Thymus (tissue), 11 donors: ENCODE data around the gene OVOL3. TPM values are rescaled to one million over a fixed set of nuclear protein-coding genes. Genes with fewer than 3 reads are reported as not detected.
"Not testable (repeated sequence)": the region's sequence is repeated elsewhere in the genome, so short reads cannot be mapped to it uniquely, and the experiment has no call there.

ENCODE experiments used
- DNase-seq, 9 donors: peaks; one replicate each; pipeline ENCODE4 v3.0.0-alpha.2; 2013; ENCODE audit warnings: low spot score in 9 of 9, low read depth in 6 of 9, missing footprints in 1 of 9
- H3K27ac ChIP-seq, 2 donors: one replicate each; pipeline ENCODE4 v1.5.1; 2013; ENCODE audit warnings: control low read depth in 1 of 2, low read depth in 1 of 2, low read length in 1 of 2, mild to moderate bottlenecking in 1 of 2, moderate library complexity in 1 of 2
- H3K27me3 ChIP-seq, 2 donors: one replicate each; pipeline ENCODE4 v1.5.1; 2013; ENCODE audit warnings: low read length in 1 of 2; ENCODE audit not compliant: control insufficient read depth in 2 of 2, insufficient read depth in 1 of 2
- H3K36me3 ChIP-seq, 2 donors: one replicate each; pipeline ENCODE4 v1.5.1; 2013; ENCODE audit warnings: low read length in 1 of 2, mild to moderate bottlenecking in 1 of 2, moderate library complexity in 1 of 2; ENCODE audit not compliant: control insufficient read depth in 2 of 2, insufficient read depth in 2 of 2
- H3K4me1 ChIP-seq, 2 donors: one replicate each; pipeline ENCODE4 v1.5.1; 2013; ENCODE audit warnings: low read length in 2 of 2; ENCODE audit not compliant: control insufficient read depth in 2 of 2, insufficient read depth in 2 of 2
- H3K4me3 ChIP-seq, 2 donors: one replicate each; pipeline ENCODE4 v1.5.1; 2013; ENCODE audit warnings: low read length in 2 of 2, control low read depth in 1 of 2, mild to moderate bottlenecking in 1 of 2
- H3K9me3 ChIP-seq, 2 donors: one replicate each; pipeline ENCODE4 v1.5.1; 2013; ENCODE audit warnings: low read length in 1 of 2, mild to moderate bottlenecking in 1 of 2; ENCODE audit not compliant: control insufficient read depth in 2 of 2, insufficient read depth in 1 of 2
- WGBS: extraction: QIAGEN DNeasy Blood & Tissue Kit; methylation state at CpG from one replicate; pipeline ENCODE4 v1.1.7; 2013; 5-methylcytosine and 5-hydroxymethylcytosine counted together
- polyA plus RNA-seq: library from polyadenylated mRNA; stranded (reverse); fragments of 200-250 nt; gene quantifications from one replicate; pipeline ENCODE4 v1.2.3, GENCODE V29; 2013
- total RNA-seq: library from RNA; stranded (reverse); fragments of 120-200 nt; gene quantifications from one replicate; pipeline ENCODE4 v1.2.4, GENCODE V29; 2013
- donor health status: healthy.

OVOL3 gene
- total and polyA plus RNA-seq, 2 donors: 0.11 TPM; not detected in 1

DNA sequence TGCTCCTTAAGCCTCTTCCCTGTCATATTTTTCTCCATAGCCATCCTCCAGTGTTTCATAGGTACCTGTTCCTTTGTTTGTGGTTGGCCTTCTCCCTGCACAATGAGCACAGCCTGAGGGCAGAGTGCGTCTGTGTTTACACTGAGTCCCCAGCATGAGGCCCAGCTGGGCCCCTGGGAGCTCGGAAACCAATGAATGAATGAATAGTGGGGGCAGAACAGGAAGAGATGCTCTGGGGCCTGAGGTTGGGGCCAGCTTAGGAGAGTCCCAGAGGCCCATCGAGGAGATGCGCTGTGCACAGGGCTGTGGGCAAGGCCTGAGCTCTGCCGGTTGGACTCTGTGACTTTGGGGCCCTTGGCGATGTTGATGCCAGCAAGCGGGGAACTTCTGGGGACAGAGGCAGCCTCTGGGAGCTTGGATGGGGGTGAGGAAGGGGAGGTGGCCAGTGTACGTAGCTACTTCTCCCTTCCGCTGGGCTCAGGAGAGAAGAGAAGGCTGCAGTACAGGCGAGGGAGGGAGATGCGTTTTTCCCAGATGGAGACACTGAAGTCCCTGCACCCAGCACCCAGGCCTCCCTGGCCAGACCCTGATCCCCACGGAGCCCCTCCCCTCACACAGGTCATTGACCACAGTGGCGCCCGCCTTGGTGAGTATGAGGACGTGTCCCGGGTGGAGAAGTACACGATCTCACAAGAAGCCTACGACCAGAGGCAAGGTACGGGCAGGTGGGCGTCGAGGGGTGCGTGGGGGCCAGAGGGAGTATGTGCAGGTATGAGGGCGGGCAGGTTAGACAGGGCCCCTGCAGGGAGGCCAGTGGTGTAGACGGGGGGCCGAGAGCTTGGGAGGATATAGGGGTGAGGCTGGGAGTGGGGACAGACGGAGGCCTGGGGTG, 9.4 kb downstream of the OVOL3 start:
- no peaks in the 10 kb centered on the region for H3K9me3 ChIP-seq
- WGBS: 95% methylated on average over 26 of the region's 26 CpGs
- H3K36me3 ChIP-seq: peaks cover 17 to 54% of the 10 kb centered on the region in 2 donors
- peaks cover 7% of the 10 kb centered on the region in 2 donors for H3K4me1 ChIP-seq
- DNase-seq: no peak
- no peaks in the 10 kb centered on the region for H3K27me3 ChIP-seq
- no peak overlapping the region for H3K4me3 ChIP-seq
- H3K27ac ChIP-seq: no peak overlapping the region

DNA sequence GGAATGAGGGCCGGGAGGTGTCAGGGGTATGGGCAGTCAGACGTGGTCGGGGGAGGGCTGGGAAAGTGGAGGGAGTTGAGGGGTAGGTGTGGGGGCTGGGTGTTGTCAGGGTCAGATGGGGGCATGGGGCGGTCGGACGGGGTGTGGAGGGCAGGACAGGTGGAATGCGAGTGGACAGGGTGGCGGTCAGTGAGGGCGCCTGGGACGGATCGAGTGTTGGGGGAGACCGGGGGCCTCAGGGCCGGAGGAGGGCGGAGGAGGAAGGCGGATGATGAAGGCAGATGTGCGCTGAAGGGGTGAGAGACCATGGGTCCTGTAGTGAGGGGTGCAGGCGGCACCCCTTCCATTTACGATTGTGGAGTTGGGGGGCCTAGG, 10.0 kb downstream of the OVOL3 start:
- H3K36me3 ChIP-seq: peaks cover 19 to 60% of the 10 kb centered on the region in 2 donors
- 97% methylated on average over 18 of the region's 18 CpGs for WGBS
- no peak for DNase-seq
- no peaks in the 10 kb centered on the region for H3K27me3 ChIP-seq
- H3K4me1 ChIP-seq: peaks cover 5% of the 10 kb centered on the region in 2 donors
- H3K9me3 ChIP-seq: no peaks in the 10 kb centered on the region
- H3K27ac ChIP-seq: no peak overlapping the region
- H3K4me3 ChIP-seq: no peak overlapping the region

DNA sequence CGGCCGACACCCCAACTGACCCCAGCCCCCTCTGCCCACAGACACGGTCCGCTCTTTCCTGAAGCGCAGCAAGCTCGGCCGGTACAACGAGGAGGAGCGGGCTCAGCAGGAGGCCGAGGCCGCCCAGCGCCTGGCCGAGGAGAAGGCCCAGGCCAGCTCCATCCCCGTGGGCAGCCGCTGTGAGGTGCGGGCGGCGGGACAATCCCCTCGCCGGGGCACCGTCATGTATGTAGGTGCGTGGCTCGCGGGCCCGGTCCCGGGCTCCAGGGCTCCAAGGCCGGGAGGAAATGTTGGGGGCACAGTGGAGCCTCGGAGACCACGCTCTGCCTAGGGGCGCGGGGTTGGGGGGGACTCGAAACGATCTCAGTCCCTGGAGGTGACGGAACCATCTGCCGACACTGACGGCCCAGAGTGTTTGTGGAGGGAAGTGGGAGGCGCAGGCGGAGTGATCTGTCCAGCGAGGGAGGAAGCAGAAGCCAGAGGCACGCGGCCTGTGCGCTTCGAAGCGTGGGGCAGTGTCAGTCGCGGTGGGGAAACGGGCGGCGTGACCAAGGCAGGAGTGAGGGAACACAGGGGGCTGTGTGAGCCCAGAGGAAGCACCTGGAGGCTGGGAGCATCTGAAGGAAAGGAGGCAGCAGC, 10.7 kb downstream of the OVOL3 start:
- Histone ChIP-seq H3K9me3 (no peaks in the 10 kb centered on the region), H3K4me1 (no peaks in the 10 kb centered on the region), H3K27me3 (no peaks in the 10 kb centered on the region), H3K4me3 (no peak overlapping the region), H3K36me3 (peaks cover 19 to 59% of the 10 kb centered on the region in 2 donors), H3K27ac (no peak overlapping the region)
- no peak for DNase-seq
- 91% methylated on average over 49 of the region's 49 CpGs for WGBS

DNA sequence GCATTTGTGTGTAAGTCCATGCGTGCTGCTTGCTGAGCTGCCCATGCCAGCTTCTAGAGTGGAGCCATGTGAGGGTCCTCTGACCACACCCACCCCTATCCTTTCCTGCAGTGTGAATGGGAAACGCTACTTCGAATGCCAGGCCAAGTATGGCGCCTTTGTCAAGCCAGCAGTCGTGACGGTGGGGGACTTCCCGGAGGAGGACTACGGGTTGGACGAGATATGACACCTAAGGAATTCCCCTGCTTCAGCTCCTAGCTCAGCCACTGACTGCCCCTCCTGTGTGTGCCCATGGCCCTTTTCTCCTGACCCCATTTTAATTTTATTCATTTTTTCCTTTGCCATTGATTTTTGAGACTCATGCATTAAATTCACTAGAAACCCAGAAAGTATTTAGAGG, 14.6 kb downstream of the OVOL3 start:
- 90% methylated on average over 9 of the region's 9 CpGs for WGBS
- Histone ChIP-seq H3K4me3 (no peak overlapping the region), H3K4me1 (peaks cover 0 to 8% of the 10 kb centered on the region in 2 donors), H3K27ac (no peak overlapping the region), H3K9me3 (peaks cover 0 to 4% of the 10 kb centered on the region in 2 donors), H3K36me3 (peaks cover 11 to 32% of the 10 kb centered on the region in 2 donors), H3K27me3 (no peaks in the 10 kb centered on the region)
- DNase-seq: no peak

DNA sequence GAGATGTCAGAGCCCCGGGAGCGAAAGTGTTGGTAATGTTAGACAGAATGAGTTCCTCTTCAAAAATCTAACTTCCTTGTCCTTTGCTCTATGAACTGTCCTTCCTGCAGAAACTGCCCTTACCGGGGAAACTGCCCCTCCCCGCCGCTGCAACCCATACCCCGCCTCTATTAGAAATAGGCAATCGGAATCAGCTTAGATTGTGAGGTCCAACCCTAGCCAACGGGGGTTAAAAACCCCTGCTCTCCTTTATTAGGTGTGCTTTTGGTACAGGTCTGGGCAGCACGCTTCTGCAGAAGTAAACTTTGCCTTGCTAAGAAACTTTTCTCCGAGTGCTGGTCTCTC, 17.4 kb downstream of the OVOL3 start:
- WGBS: 22% methylated on average over 10 of the region's 10 CpGs

DNA sequence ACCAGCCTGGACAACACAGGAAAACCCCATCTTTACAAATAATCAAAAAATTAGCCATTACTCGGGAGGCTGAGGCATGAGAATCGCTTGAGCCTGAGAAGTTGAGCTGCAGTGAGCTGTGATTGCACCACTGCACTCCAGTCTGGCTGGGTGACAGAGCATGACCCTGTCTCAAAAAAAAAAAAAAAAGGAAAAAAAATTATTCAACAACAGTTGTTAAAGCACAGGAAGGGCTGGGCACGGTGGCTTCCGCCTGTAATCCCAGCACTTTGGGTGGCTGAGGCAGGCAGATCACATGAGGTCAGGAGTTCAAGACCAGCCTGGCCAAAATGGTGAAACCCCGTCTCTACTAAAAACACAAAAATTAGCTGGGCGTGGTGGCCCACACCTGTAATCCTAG, 20.3 kb downstream of the OVOL3 start:
- not testable (repeated sequence) for H3K9me3 ChIP-seq, H3K27ac ChIP-seq, H3K27me3 ChIP-seq, H3K4me3 ChIP-seq, H3K4me1 ChIP-seq, H3K36me3 ChIP-seq, DNase-seq
- WGBS: 83% methylated on average over 6 of the region's 6 CpGs

More for the DNA sequence above, 17.4 kb downstream of the OVOL3 start:
- H3K4me3 ChIP-seq: peak overlapping the region; percentile 48 to 69
- peak overlapping the region; percentile 83 to 91 for H3K27ac ChIP-seq
- peaks cover 5 to 11% of the 10 kb centered on the region in 2 donors for H3K36me3 ChIP-seq
- H3K4me1 ChIP-seq: peaks cover 0 to 8% of the 10 kb centered on the region in 2 donors
- H3K27me3 ChIP-seq: no peaks in the 10 kb centered on the region
- H3K9me3 ChIP-seq: peaks cover 0 to 4% of the 10 kb centered on the region in 2 donors
- DNase-seq: no peak

DNA sequence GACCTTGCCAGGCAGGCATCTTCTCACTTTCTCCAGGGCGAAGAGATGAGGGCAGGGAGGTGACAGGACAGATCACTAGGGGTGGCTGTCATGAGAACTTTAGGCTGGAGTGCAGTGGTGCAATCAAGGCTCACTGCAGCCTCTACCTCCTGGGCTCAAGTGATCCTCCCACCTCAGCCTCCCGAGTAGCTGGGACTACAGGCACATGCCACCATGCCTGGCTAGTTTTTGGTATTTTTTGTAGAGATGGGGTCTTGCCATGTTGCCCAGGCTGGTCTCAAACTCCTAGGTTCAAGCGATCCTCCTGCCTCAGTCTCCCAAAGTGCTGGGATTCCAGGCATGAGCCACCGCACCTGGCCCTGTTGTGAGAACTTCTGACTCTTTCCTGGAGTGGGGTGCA, 23.9 kb downstream of the OVOL3 start:
- H3K4me1 ChIP-seq, H3K27me3 ChIP-seq: not testable (repeated sequence)

DNA sequence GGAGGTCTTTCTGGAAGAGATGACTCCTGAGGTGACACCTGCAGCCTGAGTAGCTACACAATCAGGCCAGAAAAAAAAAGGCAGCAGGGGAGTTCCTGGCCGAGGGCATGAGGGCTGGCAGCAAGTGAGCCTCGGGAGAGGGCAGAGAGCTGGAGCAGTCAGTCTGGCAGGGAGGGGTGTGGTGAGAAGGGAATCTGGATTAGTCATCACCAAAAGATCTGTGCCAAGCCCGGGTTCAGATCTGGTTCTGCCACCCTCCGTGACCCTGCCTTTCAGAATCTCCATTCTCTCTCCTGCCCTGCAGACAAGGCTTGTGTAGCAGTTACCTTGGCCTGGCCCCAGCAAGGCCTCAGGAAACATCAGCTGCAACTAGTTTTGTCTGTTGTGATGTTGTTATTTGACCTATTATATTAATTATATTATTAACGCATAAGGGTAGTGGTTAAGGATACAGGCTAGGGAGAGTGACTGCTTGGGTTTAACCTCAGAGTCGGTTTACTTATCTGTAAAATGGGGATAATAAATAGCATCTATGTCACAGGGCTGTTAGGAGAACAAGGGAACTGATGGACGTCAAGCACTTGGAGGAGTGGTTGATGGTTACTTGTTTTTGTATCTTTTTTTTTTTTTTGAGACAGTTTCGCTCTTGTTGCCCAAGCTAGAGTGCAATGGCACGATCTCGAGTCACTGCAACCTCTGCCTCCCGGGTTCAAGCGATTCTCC, 26.2 kb downstream of the OVOL3 start:
- WGBS: 92% methylated on average over 12 of the region's 12 CpGs
- Histone ChIP-seq H3K27me3 (no peaks in the 10 kb centered on the region), H3K4me3 (no peak overlapping the region), H3K27ac (peak overlapping the region in 1 of 2 donors; percentile 47), H3K9me3 (no peaks in the 10 kb centered on the region), H3K36me3 (peaks cover 0 to under 1% of the 10 kb centered on the region in 2 donors), H3K4me1 (peaks cover 7 to 9% of the 10 kb centered on the region in 2 donors)
- no peak for DNase-seq

More for the DNA sequence above, 23.9 kb downstream of the OVOL3 start:
- WGBS: 96% methylated on average over 4 of the region's 4 CpGs
- H3K9me3 ChIP-seq, DNase-seq, H3K36me3 ChIP-seq, H3K27ac ChIP-seq, H3K4me3 ChIP-seq: not testable (repeated sequence)

DNA sequence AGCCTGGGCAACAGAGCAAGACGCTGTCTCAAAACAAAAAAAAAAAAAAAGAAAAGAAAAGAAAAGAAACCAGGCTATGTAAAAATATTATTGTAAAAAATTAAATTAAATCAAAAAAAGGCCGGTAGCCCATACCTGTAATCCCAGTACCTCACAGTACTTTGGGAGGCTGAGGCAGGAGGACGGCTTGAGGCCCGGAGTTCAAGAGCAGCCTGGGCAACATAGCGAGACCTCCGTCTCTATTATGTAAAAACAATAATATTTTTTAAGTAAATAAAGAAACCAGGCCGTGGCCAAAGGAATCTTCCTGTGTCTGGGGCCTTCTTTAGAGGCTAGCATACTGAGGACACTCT, 28.2 kb downstream of the OVOL3 start:
- Histone ChIP-seq H3K4me3 (peak overlapping the region; percentile 93 to 95), H3K4me1 (peaks cover 7 to 9% of the 10 kb centered on the region in 2 donors), H3K36me3 (peaks cover 10 to 13% of the 10 kb centered on the region in 2 donors), H3K27me3 (no peaks in the 10 kb centered on the region), H3K9me3 (no peaks in the 10 kb centered on the region), H3K27ac (peak overlapping the region; percentile 87 to 95)
- WGBS: 73% methylated on average over 7 of the region's 7 CpGs
- no peak for DNase-seq
